HG03469 (cell line): Measurements from ENCODE around the gene GLIPR1L2.
"Not testable (repeated sequence)": the region's sequence is repeated elsewhere in the genome, so short reads cannot be mapped to it uniquely, and the experiment has no call there.

ENCODE experiments used
- ATAC-seq: cut with Tn5 transposase; IDR thresholded peaks from one replicate; pipeline ENCODE4 v1.9.1; 2021; ENCODE audit warnings: mild to moderate bottlenecking, moderate library complexity, moderate number of reproducible peaks; ENCODE audit not compliant: unreplicated experiment

Gene GLIPR1L2

DNA sequence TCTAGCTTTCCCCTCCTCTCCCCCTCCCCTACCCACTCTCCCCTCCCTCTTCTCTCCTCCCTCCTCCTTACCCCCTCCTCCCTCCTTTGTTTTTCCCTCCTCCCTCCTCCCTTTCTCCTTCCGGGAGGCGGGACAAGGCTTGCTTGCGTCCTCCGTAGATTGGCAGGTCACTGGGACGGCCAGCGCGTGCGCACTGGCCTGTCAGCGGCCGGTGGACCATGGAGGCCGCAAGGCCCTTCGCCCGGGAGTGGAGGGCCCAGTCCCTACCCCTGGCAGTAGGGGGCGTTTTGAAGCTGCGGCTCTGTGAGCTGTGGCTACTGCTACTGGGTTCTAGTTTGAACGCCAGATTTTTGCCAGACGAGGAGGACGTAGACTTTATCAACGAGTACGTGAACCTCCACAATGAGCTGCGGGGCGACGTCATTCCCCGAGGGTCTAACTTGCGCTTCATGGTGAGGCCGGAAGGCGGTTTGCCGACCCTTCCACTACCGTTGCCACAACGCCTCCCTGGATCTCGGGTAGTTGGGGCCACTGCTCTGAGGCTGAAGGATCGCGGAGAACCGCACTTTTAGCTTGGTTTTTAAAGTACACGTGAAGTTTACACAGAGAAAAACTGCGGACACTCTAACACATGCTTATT lies at the start of gene GLIPR1L2:
Gene GLIPR1L2 (plus strand): TSS at position 191 of the 640 bp plus-strand sequence. CDS start 28 bp downstream, at position 219.
- peak; percentile 95 for ATAC-seq

DNA sequence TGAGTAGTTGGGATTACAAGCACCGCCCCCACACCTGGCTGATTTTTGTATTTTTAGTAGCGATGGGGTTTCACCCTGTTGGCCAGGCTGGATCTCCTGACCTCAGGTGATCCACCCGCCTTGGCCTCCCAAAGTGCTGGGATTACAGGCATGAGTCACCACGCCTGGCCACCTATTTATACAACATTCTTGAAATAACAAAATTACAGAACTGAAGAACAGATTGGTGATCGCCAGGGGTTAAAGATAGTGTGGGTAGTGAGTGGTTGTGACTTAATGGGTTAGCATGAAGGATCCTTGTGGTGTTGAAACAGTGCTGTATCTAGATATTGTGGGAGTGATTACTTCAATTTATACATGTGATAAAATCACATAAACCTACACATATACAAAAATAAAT lies 49.0 kb upstream of the GLIPR1L2 start:
- no peak for ATAC-seq

DNA sequence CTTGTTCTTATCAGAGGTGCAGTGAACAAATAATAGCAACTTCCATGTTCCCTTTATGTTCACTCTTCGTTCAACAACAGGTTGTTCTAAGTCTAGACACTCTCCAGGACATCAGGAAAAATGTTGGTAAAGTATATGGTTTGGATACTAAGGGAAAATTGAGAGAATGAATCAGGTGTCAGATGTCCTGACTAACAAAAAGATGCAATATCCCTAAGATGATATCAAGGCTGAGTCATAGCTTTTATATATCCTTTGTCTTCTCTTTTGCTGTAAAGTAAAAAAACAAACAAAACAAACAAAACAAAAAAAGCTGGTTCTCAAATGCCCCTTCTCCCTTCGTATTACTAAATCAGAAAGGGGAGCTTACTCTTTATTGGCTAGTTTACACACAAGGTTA lies 45.4 kb upstream of the GLIPR1L2 start:
- ATAC-seq: no peak

DNA sequence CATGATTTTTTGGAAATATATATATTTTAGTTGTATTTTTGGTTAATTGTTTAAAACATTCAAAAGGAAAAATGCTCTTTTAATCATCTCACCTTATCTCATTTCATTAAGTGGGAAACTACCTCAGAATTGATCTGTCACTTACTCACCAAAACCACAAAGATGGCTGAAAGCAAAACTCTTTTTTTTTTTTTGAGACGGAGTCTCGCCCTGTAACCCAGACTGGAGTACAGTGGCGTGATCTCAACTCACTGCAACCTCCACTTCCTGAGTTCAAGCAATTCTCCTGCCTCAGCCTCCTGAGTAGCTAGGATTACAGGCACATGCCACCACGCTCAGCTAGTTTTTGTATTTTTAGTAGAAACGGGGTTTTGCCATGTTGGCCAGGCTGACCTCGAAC lies 44.7 kb upstream of the GLIPR1L2 start:
- ATAC-seq: not testable (repeated sequence)

GRCh38 chr12:75349946-75350345 lies 40.9 kb upstream of the GLIPR1L2 start:
- no peak for ATAC-seq

DNA sequence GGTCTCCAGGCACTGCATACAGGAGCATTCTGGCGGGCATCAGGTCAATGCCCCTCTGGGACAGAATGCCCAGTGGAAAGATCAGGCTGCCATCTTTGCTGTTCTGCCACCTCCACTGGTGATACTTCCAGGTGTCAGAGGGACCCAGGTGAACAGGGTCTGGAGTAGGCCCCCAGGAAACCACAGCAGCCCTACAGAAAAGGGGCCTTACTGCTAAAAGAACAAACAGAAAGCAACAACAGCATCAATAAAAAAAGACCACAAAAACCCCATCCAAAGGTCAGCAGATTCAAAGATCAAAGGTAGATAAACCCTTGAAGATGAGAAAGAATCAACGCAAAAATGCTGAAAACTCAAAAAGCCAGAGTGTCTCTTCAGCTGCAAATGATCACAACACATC lies 40.5 kb upstream of the GLIPR1L2 start:
- no peak for ATAC-seq

DNA sequence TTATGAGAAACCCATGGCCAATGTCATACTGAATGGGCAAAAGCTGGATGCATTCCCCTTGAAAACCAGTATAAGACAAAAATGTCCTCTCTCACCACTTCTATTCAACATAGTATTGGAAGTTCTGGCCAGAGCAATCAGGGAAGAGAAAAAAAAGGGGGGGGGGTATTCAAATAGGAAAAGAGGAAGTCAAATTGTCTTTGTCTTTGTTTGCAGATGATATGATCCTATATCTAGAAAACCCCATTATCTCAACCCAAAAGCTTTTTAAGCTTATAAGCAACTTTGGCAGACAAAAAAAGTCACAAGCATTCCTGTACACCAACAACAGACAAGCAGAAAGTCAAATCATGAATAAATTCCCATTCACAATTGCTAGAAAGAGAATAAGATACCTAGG lies 36.9 kb upstream of the GLIPR1L2 start:
- ATAC-seq: no peak

GRCh38 chr12:75360920-75361319 lies 30.0 kb upstream of the GLIPR1L2 start:
- no peak for ATAC-seq

DNA sequence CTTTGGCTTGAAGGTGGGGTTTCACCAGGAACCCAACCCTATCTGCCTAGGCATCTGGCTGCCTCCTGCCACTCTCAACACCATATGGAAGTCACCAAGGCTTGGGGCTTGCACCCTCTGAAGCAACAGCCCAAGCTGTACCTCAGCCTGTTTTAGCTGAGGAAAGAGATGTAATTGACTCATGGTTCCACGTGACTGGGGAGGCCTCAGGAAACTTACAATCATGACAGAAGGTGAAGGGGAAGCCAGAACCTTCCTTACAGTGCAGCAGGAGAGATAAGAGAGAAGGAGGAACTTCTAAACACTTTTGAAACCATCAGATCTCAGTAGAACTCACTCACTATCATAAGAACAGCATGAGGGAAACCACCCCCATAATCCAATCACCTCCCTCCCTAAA lies 29.5 kb upstream of the GLIPR1L2 start:
- ATAC-seq: no peak

- ATAC-seq: no peak
Measured at GRCh38 chr12:75364919-75365318, 26.0 kb upstream of the GLIPR1L2 start.

- peak; percentile 44 for ATAC-seq
Measured at GRCh38 chr12:75366629-75367028, 24.3 kb upstream of the GLIPR1L2 start.

DNA sequence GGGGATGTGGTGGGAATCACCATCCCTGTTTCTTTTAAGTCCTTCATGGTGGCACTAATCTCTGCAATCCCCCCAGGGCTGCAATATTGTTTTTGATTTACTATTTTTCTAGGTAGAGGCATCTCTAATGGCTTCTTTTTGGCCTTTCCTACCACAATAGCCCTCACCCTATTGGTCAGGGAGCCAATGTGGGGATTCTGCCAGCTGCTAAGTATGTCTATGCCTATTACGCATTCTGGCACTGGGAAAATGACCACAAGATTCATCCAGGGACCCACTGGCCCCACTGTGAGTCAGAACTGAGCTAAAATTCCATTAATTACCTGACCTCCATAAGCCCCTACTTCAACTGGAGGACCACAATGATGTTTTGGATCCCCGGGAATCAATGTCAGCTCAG lies 15.9 kb upstream of the GLIPR1L2 start:
- no peak for ATAC-seq

DNA sequence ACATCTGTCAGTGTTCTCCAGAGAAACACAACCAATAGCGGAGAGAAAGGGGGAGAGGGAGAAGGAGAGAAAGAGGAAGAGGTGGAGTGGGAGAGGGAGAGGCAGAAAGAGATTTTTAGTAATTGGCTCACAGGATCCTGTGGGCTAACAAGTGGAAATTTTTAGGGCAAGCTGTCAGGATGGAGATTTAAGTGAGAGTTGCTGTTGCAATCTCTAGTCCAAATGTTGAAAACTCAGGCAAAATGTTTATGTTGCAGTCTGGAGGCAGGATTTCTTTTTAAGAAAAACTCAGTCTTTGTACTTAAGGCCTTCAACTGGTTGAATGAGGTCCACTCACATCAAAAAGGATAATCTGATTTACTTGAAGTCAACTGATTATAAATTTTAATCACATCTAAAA lies 12.5 kb upstream of the GLIPR1L2 start:
- ATAC-seq: no peak

GRCh38 chr12:75389061-75389460 lies 1.8 kb upstream of the GLIPR1L2 start:
- no peak for ATAC-seq

GRCh38 chr12:75389706-75390105 lies 1.2 kb upstream of the GLIPR1L2 start:
- ATAC-seq: no peak

- ATAC-seq: no peak
Measured at GRCh38 chr12:75390156-75390898, 562 bp upstream of the GLIPR1L2 start.

DNA sequence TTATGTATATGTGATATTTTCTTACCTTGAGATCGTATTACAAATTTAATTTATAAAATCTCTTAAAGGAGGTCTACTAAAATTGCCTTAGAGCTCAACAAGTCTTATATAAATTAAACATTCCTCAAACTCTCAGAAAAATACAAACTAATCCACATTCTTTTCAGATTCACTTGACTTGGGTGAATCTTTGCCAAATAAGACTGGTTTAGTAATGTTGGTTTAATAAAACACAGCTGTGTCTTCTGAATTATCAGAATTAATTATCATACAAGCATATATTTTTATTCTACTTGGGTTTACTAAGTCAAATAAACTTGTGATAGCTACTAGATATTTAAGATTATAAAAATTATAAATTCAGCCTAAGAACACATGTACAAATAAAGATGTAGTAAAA lies 13.3 kb downstream of the GLIPR1L2 start:
- ATAC-seq: no peak

DNA sequence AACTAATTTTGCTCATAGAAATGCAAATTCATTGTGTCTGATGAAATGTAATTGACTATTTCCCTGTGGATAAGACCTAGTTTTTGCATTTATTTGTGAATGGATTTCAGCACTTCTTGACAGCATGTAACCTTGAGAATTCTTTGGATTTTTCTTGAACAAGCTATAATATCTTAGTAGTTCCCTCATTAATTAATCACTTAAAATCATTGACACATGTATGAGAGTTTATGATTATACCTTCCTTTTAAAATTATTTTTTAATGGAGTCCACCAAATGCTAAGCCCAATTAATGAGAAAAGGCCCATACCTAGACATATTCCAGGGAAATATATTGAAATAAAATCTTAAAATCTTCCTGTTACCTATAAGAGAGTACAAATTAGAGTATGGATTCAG lies 16.8 kb downstream of the GLIPR1L2 start:
- no peak for ATAC-seq

DNA sequence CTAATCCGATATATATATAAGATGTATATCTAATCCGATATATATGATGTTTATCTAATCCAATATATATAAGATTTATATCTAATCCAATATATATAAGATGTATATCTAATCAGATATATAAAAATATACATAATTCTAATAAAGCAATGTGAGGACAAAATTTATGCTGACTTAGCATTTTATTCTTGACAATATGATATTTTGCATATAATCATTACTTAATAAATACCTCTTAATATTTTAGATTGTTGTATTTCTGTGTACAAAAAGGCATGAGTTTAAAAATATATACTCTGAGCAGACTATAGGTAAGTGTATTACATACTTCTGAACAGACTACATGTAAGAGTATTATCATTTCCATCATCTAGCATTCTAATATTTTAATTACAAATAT lies 18.9 kb downstream of the GLIPR1L2 start:
- no peak for ATAC-seq

- ATAC-seq: no peak
Measured at GRCh38 chr12:75414671-75415070, 23.8 kb downstream of the GLIPR1L2 start.

DNA sequence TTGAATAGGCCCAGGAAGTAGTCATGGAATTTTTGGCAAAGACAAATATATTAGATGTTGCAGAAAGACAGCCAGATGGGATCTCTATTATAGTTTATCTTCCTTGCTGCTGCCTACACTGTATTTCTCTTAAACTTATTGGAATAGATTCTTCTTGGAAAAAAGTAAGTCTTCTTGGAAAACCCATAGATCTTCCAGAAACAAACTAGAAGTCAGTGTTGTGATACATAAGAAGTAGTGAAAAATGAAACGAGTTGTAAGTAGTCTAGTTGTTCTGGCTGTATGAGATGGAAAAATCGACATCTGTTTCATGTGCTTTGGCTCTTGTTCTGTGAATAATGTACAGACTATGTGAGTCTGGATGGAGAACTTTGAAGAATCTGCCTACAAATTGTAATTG lies 29.0 kb downstream of the GLIPR1L2 start:
- ATAC-seq: no peak

DNA sequence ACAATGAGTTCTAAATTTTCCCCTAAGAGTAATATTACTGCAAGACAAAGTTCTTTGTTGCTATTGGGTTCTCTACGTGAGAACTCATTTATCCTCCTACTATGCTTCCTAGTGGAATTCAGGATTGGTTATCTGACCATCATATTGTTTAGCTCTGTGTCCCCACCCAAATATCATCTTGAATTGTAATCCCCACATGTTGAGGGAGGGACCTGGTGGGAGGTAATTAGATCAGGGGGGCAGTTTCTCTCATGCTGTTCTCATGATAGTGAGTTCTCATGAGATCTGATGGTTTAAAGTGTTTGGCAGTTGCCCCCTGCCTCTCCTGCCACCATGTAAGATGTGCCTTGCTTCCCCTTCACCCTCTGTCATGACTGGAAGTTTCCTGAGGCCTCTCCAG lies 36.6 kb downstream of the GLIPR1L2 start:
- no peak for ATAC-seq

DNA sequence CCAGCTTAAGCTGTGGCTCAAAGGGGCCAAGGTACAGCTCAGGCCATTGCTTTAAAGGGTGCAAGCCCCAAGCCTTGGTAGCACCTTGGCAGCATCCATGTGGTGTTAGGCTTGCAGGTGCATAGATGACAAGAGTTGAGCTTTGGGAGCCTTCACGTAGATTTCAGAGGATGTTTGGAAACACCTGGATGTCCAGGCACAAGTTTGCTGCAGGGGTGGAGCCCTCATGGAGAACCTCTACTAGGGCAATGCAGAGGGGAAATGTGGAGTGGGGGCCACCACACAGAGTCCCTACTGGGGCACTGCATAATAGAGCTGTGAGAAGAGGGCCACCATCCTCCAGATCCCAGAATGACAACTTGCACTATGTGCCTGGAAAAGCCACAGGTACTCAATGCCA lies 37.9 kb downstream of the GLIPR1L2 start:
- no peak for ATAC-seq
